K562 (cell line): Measurements from ENCODE around the gene OOSP1. TPM values are rescaled to one million over a fixed set of nuclear protein-coding genes. Genes with fewer than 3 reads are reported as not detected.

Experiments used
- CBFA2T3 ChIP-seq: fragments of 450-650 bp; IDR thresholded peaks from 2 replicates; pipeline ENCODE4 v1.6.1; 2017
- CBFB ChIP-seq: sonication (generic); formaldehyde crosslinking; IDR thresholded peaks from 2 replicates; pipeline ENCODE4 v1.4.0; 2020; ENCODE audit warnings: mild to moderate bottlenecking, missing genetic modification reagents
- MXD1 ChIP-seq: fragments of 250-450 bp; sonication (Bioruptor Pico); IDR thresholded peaks from 2 replicates; pipeline ENCODE4 v1.8.0; 2021; ENCODE audit warnings: borderline replicate concordance, mild to moderate bottlenecking, moderate library complexity; ENCODE audit not compliant: poor library complexity, severe bottlenecking
- NCOA4 ChIP-seq: fragments of 450-650 bp; IDR thresholded peaks from 2 replicates; pipeline ENCODE4 v1.6.1; 2018; ENCODE audit warnings: mild to moderate bottlenecking; ENCODE audit not compliant: partially characterized antibody
- PCBP2 ChIP-seq: fragments of 200-400 bp; formaldehyde crosslinking; IDR thresholded peaks from 2 replicates; pipeline ENCODE4 v1.6.1; 2018; ENCODE audit warnings: low read length, low read depth, mild to moderate bottlenecking, moderate library complexity; ENCODE audit not compliant: poor library complexity, severe bottlenecking
- PHF20 ChIP-seq: fragments of 450-650 bp; IDR thresholded peaks from 2 replicates; pipeline ENCODE4 v1.6.1; 2018; ENCODE audit not compliant: partially characterized antibody
- SETDB1 ChIP-seq: IDR thresholded peaks from one replicate; pipeline ENCODE4 v1.6.1; 2012; ENCODE audit warnings: low read length, control low read depth, inconsistent platforms
- SRSF7 ChIP-seq: fragments of 200-400 bp; formaldehyde crosslinking; optimal IDR thresholded peaks from 2 replicates; pipeline ENCODE3; 2017; ENCODE audit warnings: mild to moderate bottlenecking, low read depth, low read length
- TCF3 ChIP-seq: sonication (generic); formaldehyde crosslinking; IDR thresholded peaks from 2 replicates; pipeline ENCODE4 v1.4.0; 2020; ENCODE audit warnings: mild to moderate bottlenecking, missing genetic modification reagents
- TEAD4 ChIP-seq, 2 experiments: sonication (generic) in 1 of 2; formaldehyde crosslinking in 1 of 2; IDR thresholded peaks; 2 replicates each; pipeline versions ENCODE4 v1.6.1 to v1.8.0; 2012 to 2022; ENCODE audit warnings: borderline replicate concordance in 1 of 2, inconsistent platforms in 1 of 2, low read length in 1 of 2, mild to moderate bottlenecking in 1 of 2, missing genetic modification reagents in 1 of 2
- THRA ChIP-seq: fragments of 450-650 bp; IDR thresholded peaks from 2 replicates; pipeline ENCODE4 v1.6.1; 2017; ENCODE audit warnings: mild to moderate bottlenecking, moderate library complexity
- ZBTB9 ChIP-seq: fragments of 450-650 bp; formaldehyde crosslinking; IDR thresholded peaks from 2 replicates; pipeline ENCODE4 v1.4.0; 2020; ENCODE audit warnings: mild to moderate bottlenecking, moderate library complexity
- ZFP36 ChIP-seq: fragments of 150-350 bp; IDR thresholded peaks from 2 replicates; pipeline ENCODE4 v1.6.1; 2018; ENCODE audit warnings: low read length, low read depth; ENCODE audit not compliant: partially characterized antibody
- ZNF589 ChIP-seq: fragments of 200-800 bp; sonication (Bioruptor generic); IDR thresholded peaks from 2 replicates; pipeline ENCODE4 v1.6.1; 2016; ENCODE audit warnings: low read depth, missing genetic modification characterization, missing compliant biosample characterization
- polyA plus RNA-seq, 8 experiments: library from polyadenylated mRNA; depleted of rRNA in 4 of 8; stranded (reverse) in 5 of 8; unstranded in 3 of 8; fragments of >200 nt; fragmentation: Nextera tagmentation in 2 of 8; fragmentation: Illumina TruSeq in 1 of 8; extraction: Ambion mirVana in 2 of 8; extraction: Trizol in 1 of 8; gene quantifications; 2 replicates each; pipeline versions ENCODE4 v1.2.1 to v1.2.3, GENCODE V29; 2011 to 2014; ENCODE audit warnings: inconsistent platforms in 1 of 8, missing spikeins in 1 of 8
- total RNA-seq, 7 experiments: library from RNA; depleted of rRNA in 6 of 7; stranded (reverse); fragments of >200 nt in 6 of 7; fragmentation: Illumina TruSeq in 2 of 7; extraction: Trizol in 2 of 7; gene quantifications; 2 replicates each; pipeline versions ENCODE4 v1.2.1 to v1.2.3, GENCODE V29; 2011 to 2021; ENCODE audit warnings: low replicate concordance in 1 of 7
- TF ChIP-seq, protein P1 (sequence below): fragments of 450-650 bp; formaldehyde crosslinking; conservative IDR thresholded peaks from 2 replicates; pipeline ENCODE4 v1.4.0; 2022; ENCODE audit warnings: mild to moderate bottlenecking, missing genetic modification characterization
- TF ChIP-seq, protein P2 (sequence below), 2 experiments: fragments of 450-650 bp in 1 of 2; sonication (generic) in 1 of 2; formaldehyde crosslinking in 1 of 2; IDR thresholded peaks in 1 of 2; conservative IDR thresholded peaks in 1 of 2; 2 replicates each; pipeline versions ENCODE4 v1.6.1 to v1.8.1; 2016 to 2023; ENCODE audit warnings: mild to moderate bottlenecking in 2 of 2, moderate library complexity in 2 of 2, inconsistent platforms in 1 of 2, missing genetic modification reagents in 1 of 2
- TF ChIP-seq, protein P3 (sequence below): fragments of 250-450 bp; sonication (Bioruptor Pico); IDR thresholded peaks from 2 replicates; pipeline ENCODE4 v1.8.0; 2021; ENCODE audit warnings: moderate library complexity, mild to moderate bottlenecking, inconsistent platforms
- TF ChIP-seq, protein P4 (sequence below): fragments of 450-650 bp; IDR thresholded peaks from 2 replicates; pipeline ENCODE4 v1.6.1; 2016; ENCODE audit warnings: missing biosample characterization, missing genetic modification characterization

The OOSP1 gene
- total and polyA plus RNA-seq, 9 of the 15 experiments (the other 6 are each of a cell fraction or from before 2014, with no cell fraction given) = 0.14 to 3.0 (median 0.61) TPM

- no peak for TF ChIP-seq SETDB1
- TF ChIP-seq, protein P1, sequence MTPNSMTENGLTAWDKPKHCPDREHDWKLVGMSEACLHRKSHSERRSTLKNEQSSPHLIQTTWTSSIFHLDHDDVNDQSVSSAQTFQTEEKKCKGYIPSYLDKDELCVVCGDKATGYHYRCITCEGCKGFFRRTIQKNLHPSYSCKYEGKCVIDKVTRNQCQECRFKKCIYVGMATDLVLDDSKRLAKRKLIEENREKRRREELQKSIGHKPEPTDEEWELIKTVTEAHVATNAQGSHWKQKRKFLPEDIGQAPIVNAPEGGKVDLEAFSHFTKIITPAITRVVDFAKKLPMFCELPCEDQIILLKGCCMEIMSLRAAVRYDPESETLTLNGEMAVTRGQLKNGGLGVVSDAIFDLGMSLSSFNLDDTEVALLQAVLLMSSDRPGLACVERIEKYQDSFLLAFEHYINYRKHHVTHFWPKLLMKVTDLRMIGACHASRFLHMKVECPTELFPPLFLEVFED (CRISPR knock-in tag) = no peak
- TF ChIP-seq PHF20 = no peak
- no peak for TF ChIP-seq PCBP2
- peak; percentile 8; the same call in 1 of the 2 replicates for TF ChIP-seq TEAD4 (IDR thresholded peaks at IDR 0.05; ENCODE audit: low read length)
- TF ChIP-seq TEAD4 (CRISPR knock-in tag; IDR thresholded peaks at IDR 0.05; ENCODE audit: borderline replicate concordance) = no peak
- no peak for TF ChIP-seq SRSF7
- TF ChIP-seq MXD1 (CRISPR knock-in tag) = no peak
- TF ChIP-seq NCOA4 = no peak
- TF ChIP-seq ZNF589 (CRISPR knock-in tag) = peak; percentile 61; the same call in 1 of the 2 replicates
- no peak for TF ChIP-seq ZFP36
- no peak for TF ChIP-seq TCF3
- TF ChIP-seq CBFA2T3 = no peak
- TF ChIP-seq, protein P2, sequence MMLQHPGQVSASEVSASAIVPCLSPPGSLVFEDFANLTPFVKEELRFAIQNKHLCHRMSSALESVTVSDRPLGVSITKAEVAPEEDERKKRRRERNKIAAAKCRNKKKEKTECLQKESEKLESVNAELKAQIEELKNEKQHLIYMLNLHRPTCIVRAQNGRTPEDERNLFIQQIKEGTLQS (IDR thresholded peaks at IDR 0.05) = peak; percentile 90
- TF ChIP-seq, protein P2 (CRISPR knock-in tag; conservative IDR thresholded peaks at IDR 0.05) = no peak
- TF ChIP-seq, protein P3, sequence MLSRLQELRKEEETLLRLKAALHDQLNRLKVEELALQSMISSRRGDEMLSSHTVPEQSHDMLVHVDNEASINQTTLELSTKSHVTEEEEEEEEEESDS (CRISPR knock-in tag) = no peak
- no peak for TF ChIP-seq CBFB
- TF ChIP-seq, protein P4, sequence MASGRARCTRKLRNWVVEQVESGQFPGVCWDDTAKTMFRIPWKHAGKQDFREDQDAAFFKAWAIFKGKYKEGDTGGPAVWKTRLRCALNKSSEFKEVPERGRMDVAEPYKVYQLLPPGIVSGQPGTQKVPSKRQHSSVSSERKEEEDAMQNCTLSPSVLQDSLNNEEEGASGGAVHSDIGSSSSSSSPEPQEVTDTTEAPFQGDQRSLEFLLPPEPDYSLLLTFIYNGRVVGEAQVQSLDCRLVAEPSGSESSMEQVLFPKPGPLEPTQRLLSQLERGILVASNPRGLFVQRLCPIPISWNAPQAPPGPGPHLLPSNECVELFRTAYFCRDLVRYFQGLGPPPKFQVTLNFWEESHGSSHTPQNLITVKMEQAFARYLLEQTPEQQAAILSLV (tag) = peak; percentile 42; the same call in 1 of the 2 replicates
- TF ChIP-seq ZBTB9 (CRISPR knock-in tag) = 0 out of 2 replicates have a peak, but pooled peaks have one; percentile 38
- TF ChIP-seq THRA = no peak
Measured at GRCh38 chr11:59953463-59954218, 15.4 kb downstream of the OOSP1 start (continued).
